Measurements from ENCODE around the gene FRMD4A.

FRMD4A gene

DNA sequence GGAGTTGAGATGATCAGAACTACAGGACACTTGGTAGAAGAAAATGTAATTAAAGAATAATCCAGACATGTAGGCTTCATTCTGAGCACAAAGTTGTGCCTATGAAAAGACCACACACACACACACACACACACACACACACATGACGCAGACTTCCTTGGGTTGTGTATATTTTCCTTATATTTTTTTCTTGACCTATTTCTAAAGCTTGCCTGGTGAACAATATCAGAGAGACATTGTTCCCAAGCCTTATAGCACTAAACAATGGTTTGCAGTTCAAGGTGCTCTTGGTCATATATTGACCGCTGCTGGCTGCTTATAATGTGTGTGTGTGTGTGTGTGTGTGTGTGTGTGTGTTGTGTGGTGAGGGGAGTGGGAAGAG lies 541.3 kb downstream of the FRMD4A start:
- no peaks in the 10 kb centered on the region for H3K27me3 ChIP-seq (replicated peaks; ENCODE audit: insufficient read depth, low read length)
- no peak for TF ChIP-seq EZH2phosphoT487 (IDR thresholded peaks at IDR 0.05; ENCODE audit: low read length)
- DNase-seq, result no peak
- H3K4me3 ChIP-seq (ENCODE audit: low read length), result no peak overlapping the region
- no peaks in the 10 kb centered on the region for H4K20me1 ChIP-seq (ENCODE audit: insufficient read depth, low read length)
- no peak overlapping the region for H3K4me2 ChIP-seq (ENCODE audit: low read depth, low read length)
- peaks cover 17% of the 10 kb centered on the region for H3K4me1 ChIP-seq (ENCODE audit: low read length)
- H2AFZ ChIP-seq (ENCODE audit: low read length), result no peak overlapping the region
- no peak overlapping the region for H3K9ac ChIP-seq (ENCODE audit: low read length)
- H3F3A ChIP-seq (ENCODE audit: insufficient read depth, low read length), result peaks cover 13% of the 10 kb centered on the region; the same call in 1 of the 2 replicates
- H3K27ac ChIP-seq (ENCODE audit: low read length), result no peak overlapping the region
- no peaks in the 10 kb centered on the region for H3K36me3 ChIP-seq (replicated peaks; ENCODE audit: insufficient read depth, low read length)
- H3K9me2 ChIP-seq (replicated peaks; ENCODE audit: insufficient read depth, low read length), result no peaks in the 10 kb centered on the region
- no peaks in the 10 kb centered on the region for H3K9me3 ChIP-seq (replicated peaks; ENCODE audit: insufficient read depth, low read length)
- no peaks in the 10 kb centered on the region for H3K79me2 ChIP-seq (ENCODE audit: low read length)

DNA sequence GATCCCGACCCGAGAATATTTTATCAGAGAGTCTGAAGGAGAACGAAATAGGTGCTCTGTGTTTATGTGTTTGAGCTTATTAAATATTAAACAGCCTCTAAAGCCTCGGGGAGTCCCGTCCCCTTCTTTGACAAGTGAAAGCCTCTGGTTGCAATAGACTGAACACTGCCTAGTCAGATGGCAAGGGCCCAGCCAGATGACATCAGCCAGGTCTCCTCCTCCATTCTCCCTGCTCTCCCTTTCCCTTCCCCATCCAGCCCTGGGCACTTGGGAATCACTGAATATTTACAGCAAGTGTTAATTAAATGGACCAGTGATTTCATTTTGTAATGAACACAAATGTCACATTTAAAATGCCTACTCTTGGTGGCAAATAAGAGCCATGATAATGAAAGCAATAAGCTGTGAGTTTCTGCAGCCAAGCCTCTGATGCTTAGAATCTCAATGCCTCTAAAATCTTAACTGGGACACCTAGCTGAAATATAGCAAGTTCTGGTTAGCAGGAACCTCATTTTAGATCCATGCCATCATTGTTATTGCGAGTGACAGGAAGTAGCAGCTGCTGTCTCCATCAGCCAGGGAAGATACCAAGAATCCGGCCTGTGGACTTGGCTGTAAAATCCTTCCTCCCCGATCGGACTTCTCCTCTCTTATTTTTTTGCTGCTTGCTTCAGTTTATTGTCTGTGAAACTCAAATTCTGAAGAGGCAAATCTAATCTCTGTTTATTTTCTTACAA lies 541.8 kb downstream of the FRMD4A start:
- H2AFZ ChIP-seq (ENCODE audit: low read length), result no peak overlapping the region
- H3K9me3 ChIP-seq (replicated peaks; ENCODE audit: insufficient read depth, low read length), result no peaks in the 10 kb centered on the region
- H3K9me2 ChIP-seq (replicated peaks; ENCODE audit: insufficient read depth, low read length), result no peaks in the 10 kb centered on the region
- H4K20me1 ChIP-seq (ENCODE audit: insufficient read depth, low read length), result no peaks in the 10 kb centered on the region
- H3K4me2 ChIP-seq (ENCODE audit: low read depth, low read length), result no peak overlapping the region
- H3K4me1 ChIP-seq (ENCODE audit: low read length), result peaks cover 15% of the 10 kb centered on the region; the same call in 1 of the 2 replicates
- H3K79me2 ChIP-seq (ENCODE audit: low read length), result no peaks in the 10 kb centered on the region
- H3F3A ChIP-seq (ENCODE audit: insufficient read depth, low read length), result peaks cover 13% of the 10 kb centered on the region; the same call in 1 of the 2 replicates
- TF ChIP-seq EZH2 (optimal IDR thresholded peaks at IDR 0.05; ENCODE audit: low read depth, low read length) (no peak), EZH2phosphoT487 (IDR thresholded peaks at IDR 0.05; ENCODE audit: low read length) (no peak)
- TF ChIP-seq, protein P1, sequence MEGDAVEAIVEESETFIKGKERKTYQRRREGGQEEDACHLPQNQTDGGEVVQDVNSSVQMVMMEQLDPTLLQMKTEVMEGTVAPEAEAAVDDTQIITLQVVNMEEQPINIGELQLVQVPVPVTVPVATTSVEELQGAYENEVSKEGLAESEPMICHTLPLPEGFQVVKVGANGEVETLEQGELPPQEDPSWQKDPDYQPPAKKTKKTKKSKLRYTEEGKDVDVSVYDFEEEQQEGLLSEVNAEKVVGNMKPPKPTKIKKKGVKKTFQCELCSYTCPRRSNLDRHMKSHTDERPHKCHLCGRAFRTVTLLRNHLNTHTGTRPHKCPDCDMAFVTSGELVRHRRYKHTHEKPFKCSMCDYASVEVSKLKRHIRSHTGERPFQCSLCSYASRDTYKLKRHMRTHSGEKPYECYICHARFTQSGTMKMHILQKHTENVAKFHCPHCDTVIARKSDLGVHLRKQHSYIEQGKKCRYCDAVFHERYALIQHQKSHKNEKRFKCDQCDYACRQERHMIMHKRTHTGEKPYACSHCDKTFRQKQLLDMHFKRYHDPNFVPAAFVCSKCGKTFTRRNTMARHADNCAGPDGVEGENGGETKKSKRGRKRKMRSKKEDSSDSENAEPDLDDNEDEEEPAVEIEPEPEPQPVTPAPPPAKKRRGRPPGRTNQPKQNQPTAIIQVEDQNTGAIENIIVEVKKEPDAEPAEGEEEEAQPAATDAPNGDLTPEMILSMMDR (IDR thresholded peaks at IDR 0.05; ENCODE audit: low read length), result no peak
- no peak overlapping the region for H3K27ac ChIP-seq (ENCODE audit: low read length)
- no peak for DNase-seq
- no peak overlapping the region for H3K9ac ChIP-seq (ENCODE audit: low read length)
- H3K4me3 ChIP-seq (ENCODE audit: low read length), result no peak overlapping the region
- H3K27me3 ChIP-seq (replicated peaks; ENCODE audit: insufficient read depth, low read length), result no peaks in the 10 kb centered on the region
- no peaks in the 10 kb centered on the region for H3K36me3 ChIP-seq (replicated peaks; ENCODE audit: insufficient read depth, low read length)

- no peak for TF ChIP-seq EZH2phosphoT487 (IDR thresholded peaks at IDR 0.05; ENCODE audit: low read length)
- no peak for TF ChIP-seq EZH2 (optimal IDR thresholded peaks at IDR 0.05; ENCODE audit: low read depth, low read length)
- TF ChIP-seq, protein P1 (IDR thresholded peaks at IDR 0.05; ENCODE audit: low read length), result no peak
- Histone ChIP-seq H3K9me3 (replicated peaks; ENCODE audit: insufficient read depth, low read length) (no peaks in the 10 kb centered on the region), H3K9ac (ENCODE audit: low read length) (no peak overlapping the region), H2AFZ (ENCODE audit: low read length) (no peak overlapping the region), H3K4me1 (ENCODE audit: low read length) (peaks cover 15% of the 10 kb centered on the region; the same call in 1 of the 2 replicates), H4K20me1 (ENCODE audit: insufficient read depth, low read length) (no peaks in the 10 kb centered on the region), H3K27me3 (replicated peaks; ENCODE audit: insufficient read depth, low read length) (no peaks in the 10 kb centered on the region), H3F3A (ENCODE audit: insufficient read depth, low read length) (peaks cover 13% of the 10 kb centered on the region; the same call in 1 of the 2 replicates), H3K4me2 (ENCODE audit: low read depth, low read length) (no peak overlapping the region), H3K27ac (ENCODE audit: low read length) (no peak overlapping the region), H3K36me3 (replicated peaks; ENCODE audit: insufficient read depth, low read length) (no peaks in the 10 kb centered on the region), H3K4me3 (ENCODE audit: low read length) (no peak overlapping the region), H3K9me2 (replicated peaks; ENCODE audit: insufficient read depth, low read length) (no peaks in the 10 kb centered on the region), H3K79me2 (ENCODE audit: low read length) (no peaks in the 10 kb centered on the region)
- DNase-seq, result no peak
These were observed 542.5 kb downstream of the FRMD4A start for GRCh38 chr10:13788320-13788600.

- peaks cover 15% of the 10 kb centered on the region; the same call in 1 of the 2 replicates for H3K4me1 ChIP-seq (ENCODE audit: low read length)
- peak overlapping the region; percentile 90 for H3K4me2 ChIP-seq (ENCODE audit: low read depth, low read length)
- no peaks in the 10 kb centered on the region for H3K27me3 ChIP-seq (replicated peaks; ENCODE audit: insufficient read depth, low read length)
- peak overlapping the region; percentile 38 for H2AFZ ChIP-seq (ENCODE audit: low read length)
- no peaks in the 10 kb centered on the region for H3K9me2 ChIP-seq (replicated peaks; ENCODE audit: insufficient read depth, low read length)
- peak; percentile 85 for DNase-seq
- H3K36me3 ChIP-seq (replicated peaks; ENCODE audit: insufficient read depth, low read length), result no peaks in the 10 kb centered on the region
- H3F3A ChIP-seq (ENCODE audit: insufficient read depth, low read length), result peaks cover 13% of the 10 kb centered on the region; the same call in 1 of the 2 replicates
- no peaks in the 10 kb centered on the region for H3K9me3 ChIP-seq (replicated peaks; ENCODE audit: insufficient read depth, low read length)
- peak overlapping the region; percentile 82 for H3K27ac ChIP-seq (ENCODE audit: low read length)
- H4K20me1 ChIP-seq (ENCODE audit: insufficient read depth, low read length), result no peaks in the 10 kb centered on the region
- H3K79me2 ChIP-seq (ENCODE audit: low read length), result no peaks in the 10 kb centered on the region
- H3K4me3 ChIP-seq (ENCODE audit: low read length), result peak overlapping the region; percentile 19; the same call in 1 of the 2 replicates
- H3K9ac ChIP-seq (ENCODE audit: low read length), result peak overlapping the region; percentile 65
- no peak for TF ChIP-seq EZH2 (optimal IDR thresholded peaks at IDR 0.05; ENCODE audit: low read depth, low read length)
- TF ChIP-seq, protein P1 (IDR thresholded peaks at IDR 0.05; ENCODE audit: low read length), result no peak
- no peak for TF ChIP-seq EZH2phosphoT487 (IDR thresholded peaks at IDR 0.05; ENCODE audit: low read length)
These were observed 543.7 kb downstream of the FRMD4A start for GRCh38 chr10:13787015-13787421.

Data from MM.1S (cell line).